Duodenal mucosa (tissue), 2 donors: ENCODE measurements around the gene ADM2.
"Not testable (repeated sequence)": the region's sequence is repeated elsewhere in the genome, so short reads cannot be mapped to it uniquely, and the experiment has no call there.

Experiments used
- H3K27ac ChIP-seq: one replicate; pipeline ENCODE4 v1.7.0; 2013; ENCODE audit warnings: low read depth, low read length
- H3K27me3 ChIP-seq, 2 donors: one replicate each; pipeline ENCODE4 v1.7.0; 2013; ENCODE audit warnings: low read length in 2 of 2, control low read depth in 1 of 2; ENCODE audit not compliant: insufficient read depth in 2 of 2, control insufficient read depth in 1 of 2
- H3K36me3 ChIP-seq, 2 donors: one replicate each; pipeline ENCODE4 v1.7.0; 2013; ENCODE audit warnings: low read length in 2 of 2, control low read depth in 1 of 2; ENCODE audit not compliant: insufficient read depth in 2 of 2, control insufficient read depth in 1 of 2
- H3K4me1 ChIP-seq, 2 donors: one replicate each; pipeline ENCODE4 v1.7.0; 2013; ENCODE audit warnings: low read length in 2 of 2, control low read depth in 1 of 2; ENCODE audit not compliant: insufficient read depth in 2 of 2, control insufficient read depth in 1 of 2
- H3K4me3 ChIP-seq, 2 donors: one replicate each; pipeline ENCODE4 v1.7.0; 2013; ENCODE audit warnings: low read length in 2 of 2, low read depth in 1 of 2
- H3K9ac ChIP-seq, 2 donors: one replicate each; pipeline ENCODE4 v1.7.0; 2013; ENCODE audit warnings: low read length in 2 of 2, low read depth in 1 of 2
- H3K9me3 ChIP-seq, 2 donors: one replicate each; pipeline ENCODE4 v1.7.0; 2013; ENCODE audit warnings: low read length in 2 of 2, control low read depth in 1 of 2; ENCODE audit not compliant: control insufficient read depth in 1 of 2

The ADM2 gene, protein sequence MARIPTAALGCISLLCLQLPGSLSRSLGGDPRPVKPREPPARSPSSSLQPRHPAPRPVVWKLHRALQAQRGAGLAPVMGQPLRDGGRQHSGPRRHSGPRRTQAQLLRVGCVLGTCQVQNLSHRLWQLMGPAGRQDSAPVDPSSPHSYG

DNA sequence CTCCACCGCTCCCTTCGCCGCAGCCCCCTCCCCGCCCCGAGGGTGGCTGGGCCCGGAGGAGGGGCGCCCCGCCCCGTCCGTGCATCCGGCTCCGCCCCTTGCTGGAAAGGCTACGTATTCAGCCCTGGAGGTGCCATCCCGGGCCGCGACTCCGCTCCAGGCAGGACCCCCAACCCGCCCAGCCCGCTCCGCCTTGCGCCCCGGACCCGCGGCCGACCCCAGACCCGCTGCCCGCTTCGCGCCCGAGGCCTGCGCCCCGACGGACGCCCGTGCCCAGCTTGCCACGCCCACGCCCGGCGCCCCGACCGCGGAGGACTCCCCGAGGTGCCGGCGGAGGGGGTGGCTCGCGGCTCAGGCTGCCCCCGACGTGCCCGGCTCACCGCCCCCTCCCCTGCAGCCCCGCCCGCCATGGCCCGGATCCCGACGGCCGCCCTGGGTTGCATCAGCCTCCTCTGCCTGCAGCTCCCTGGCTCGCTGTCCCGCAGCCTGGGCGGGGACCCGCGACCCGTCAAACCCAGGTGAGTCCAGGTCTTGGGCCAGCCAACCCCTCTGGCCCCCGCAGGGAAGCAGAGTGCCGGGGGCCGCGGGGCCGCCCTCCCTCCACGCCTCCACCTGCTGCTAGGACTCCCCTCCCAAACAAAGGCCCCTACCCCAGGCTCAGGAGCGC lies at the start of gene ADM2:
Gene ADM2, plus strand, starts transcription at position 104 of the 667 bp plus-strand sequence. Its CDS starts 305 bp downstream, at position 409.
- peak within 1 kb of the TSS; percentile 54 to 57 for H3K9ac ChIP-seq
- peaks cover 5 to 9% of the 10 kb centered on the region in 2 donors for H3K27me3 ChIP-seq
- peaks cover 26 to 41% of the 10 kb centered on the region in 2 donors for H3K4me1 ChIP-seq
- H3K27ac ChIP-seq: peak within 1 kb of the TSS; percentile 20
- no peaks in the 10 kb centered on the region for H3K9me3 ChIP-seq
- no peaks in the 10 kb centered on the region for H3K36me3 ChIP-seq
- peak within 1 kb of the TSS; percentile 61 to 62 for H3K4me3 ChIP-seq

DNA sequence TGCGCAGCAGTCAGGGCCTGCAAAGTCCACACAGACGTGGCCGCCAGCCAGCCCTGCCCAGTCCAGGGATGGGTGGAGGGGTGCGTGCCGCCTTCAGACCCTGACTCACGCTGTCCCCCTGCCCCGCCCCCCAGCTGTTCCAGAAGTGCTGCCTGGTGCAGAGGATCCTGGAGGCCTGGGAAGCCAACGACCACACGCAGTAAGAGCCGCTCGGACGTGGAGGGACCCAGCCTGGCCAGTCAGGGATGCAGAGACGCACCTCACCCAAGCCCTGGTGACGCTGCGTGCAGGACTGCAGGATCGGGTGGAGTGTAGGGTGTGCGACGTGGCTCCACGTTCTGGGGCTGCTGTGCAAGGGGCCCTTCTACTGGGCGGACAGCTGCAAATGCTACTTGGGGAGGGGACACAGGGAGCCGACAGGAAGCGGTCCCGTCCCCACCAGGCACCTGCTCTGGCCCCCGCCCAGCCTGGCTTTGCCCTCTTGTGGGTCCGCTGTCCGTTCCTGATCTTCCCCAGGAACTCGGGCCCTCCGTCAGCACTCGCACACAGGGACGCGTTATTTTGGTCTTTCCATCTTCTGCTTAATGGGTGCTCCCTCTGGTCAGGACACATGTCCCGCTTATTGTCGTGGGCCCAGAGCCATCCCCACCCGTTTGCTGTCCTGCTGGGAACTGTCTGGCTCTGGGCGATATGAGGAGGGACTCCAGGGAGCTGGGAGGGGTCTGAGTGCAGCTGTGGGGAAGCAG lies 49.0 kb upstream of the ADM2 start:
- Histone ChIP-seq H3K36me3 (peaks cover 31 to 67% of the 10 kb centered on the region in 2 donors), H3K9ac (no peak overlapping the region), H3K27me3 (no peaks in the 10 kb centered on the region), H3K27ac (no peak overlapping the region), H3K4me3 (no peak overlapping the region), H3K9me3 (no peaks in the 10 kb centered on the region), H3K4me1 (no peaks in the 10 kb centered on the region)

DNA sequence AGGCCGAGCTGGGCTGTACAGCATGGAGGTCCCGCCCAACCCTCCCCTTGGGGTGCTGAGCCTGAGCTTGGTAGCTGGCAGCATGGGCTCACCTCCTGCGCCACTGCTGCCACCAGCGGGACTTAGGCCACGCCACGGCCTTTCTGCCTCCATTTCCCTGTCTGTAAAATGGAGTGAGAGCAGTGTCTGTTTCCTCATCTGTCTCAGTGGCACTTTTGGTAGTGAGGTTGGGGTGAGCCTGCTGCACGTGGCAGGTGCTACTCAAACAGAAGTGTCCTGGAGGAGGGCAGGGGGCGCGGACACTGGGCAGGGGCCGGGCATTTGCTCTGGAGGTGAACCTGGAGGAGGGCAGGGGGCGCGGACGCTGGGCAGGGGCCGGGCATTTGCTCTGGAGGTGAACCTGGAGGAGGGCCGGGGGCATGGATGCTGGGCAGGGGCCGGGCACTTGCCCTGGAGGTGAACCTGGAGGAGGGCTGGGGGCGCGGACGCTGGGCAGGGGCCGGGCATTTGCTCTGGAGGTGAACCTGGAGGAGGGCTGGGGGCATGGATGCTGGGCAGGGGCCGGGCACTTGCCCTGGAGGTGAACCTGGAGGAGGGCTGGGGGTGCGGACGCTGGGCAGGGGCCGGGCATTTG lies 48.3 kb upstream of the ADM2 start:
- peaks cover 31 to 73% of the 10 kb centered on the region in 2 donors for H3K36me3 ChIP-seq

DNA sequence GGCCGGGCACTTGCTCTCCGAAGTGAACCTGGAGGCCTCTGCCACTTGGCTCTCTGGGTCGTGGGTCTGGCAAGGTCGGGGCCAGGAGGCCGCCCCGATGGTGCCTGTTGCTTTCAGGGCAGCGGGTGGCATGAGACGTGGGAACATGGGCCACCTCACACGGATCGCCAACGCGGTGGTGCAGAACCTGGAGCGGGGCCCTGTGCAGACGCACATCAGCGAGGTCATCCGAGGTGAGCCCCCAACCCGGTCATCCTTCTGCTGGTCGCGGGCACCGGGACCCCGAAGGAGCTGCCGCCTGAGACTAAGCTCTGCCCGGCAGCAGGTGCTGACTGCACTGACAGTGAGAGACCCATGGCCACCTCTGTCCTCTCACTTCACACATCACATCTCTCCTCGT lies 46.5 kb upstream of the ADM2 start:
- H3K36me3 ChIP-seq: peaks cover 27 to 77% of the 10 kb centered on the region in 2 donors
- H3K4me3 ChIP-seq: no peak overlapping the region
- no peak overlapping the region for H3K27ac ChIP-seq
- no peaks in the 10 kb centered on the region for H3K9me3 ChIP-seq
- no peak overlapping the region for H3K9ac ChIP-seq
- H3K27me3 ChIP-seq: no peaks in the 10 kb centered on the region
- H3K4me1 ChIP-seq: no peaks in the 10 kb centered on the region

More for the DNA sequence above, 48.3 kb upstream of the ADM2 start:
- H3K9ac ChIP-seq, H3K4me1 ChIP-seq, H3K27me3 ChIP-seq, H3K4me3 ChIP-seq, H3K27ac ChIP-seq, H3K9me3 ChIP-seq: not testable (repeated sequence)

DNA sequence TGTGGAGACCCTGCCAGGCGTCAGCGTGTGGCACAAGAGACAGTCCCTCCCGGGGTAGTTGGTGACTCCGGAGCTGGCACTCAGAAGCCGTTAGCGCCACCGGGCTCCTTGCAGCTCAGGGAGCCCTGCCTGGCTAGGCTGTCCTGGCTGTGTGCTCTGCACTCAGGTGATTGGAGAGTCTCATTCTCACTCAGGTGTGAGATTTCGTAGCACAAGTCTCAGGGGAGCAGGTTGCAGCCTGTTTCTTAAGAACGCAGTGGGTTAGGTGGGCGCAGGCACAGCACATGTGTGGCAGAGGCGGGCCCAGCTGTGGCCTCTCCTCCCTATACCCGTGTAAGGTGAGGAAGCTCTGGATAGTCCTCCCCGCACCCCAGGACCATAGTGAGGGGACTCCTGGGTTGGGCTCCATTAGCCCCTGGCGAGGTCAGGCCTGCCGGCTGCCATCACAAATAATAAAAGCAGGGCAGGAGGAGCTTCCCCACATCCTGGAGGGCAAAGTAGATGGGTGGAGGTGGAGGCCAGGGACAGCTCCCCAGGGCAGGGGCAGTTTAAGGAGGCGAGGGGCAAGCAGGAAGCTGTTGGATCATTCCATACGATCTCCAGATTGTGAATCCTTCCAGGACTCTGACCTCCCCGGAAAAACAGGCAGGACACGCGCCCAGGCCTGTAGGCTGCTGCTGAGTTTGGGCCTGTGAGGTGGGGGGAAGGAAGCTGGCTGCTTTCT lies 45.9 kb upstream of the ADM2 start:
- no peak overlapping the region for H3K4me3 ChIP-seq
- peaks cover 24 to 77% of the 10 kb centered on the region in 2 donors for H3K36me3 ChIP-seq

DNA sequence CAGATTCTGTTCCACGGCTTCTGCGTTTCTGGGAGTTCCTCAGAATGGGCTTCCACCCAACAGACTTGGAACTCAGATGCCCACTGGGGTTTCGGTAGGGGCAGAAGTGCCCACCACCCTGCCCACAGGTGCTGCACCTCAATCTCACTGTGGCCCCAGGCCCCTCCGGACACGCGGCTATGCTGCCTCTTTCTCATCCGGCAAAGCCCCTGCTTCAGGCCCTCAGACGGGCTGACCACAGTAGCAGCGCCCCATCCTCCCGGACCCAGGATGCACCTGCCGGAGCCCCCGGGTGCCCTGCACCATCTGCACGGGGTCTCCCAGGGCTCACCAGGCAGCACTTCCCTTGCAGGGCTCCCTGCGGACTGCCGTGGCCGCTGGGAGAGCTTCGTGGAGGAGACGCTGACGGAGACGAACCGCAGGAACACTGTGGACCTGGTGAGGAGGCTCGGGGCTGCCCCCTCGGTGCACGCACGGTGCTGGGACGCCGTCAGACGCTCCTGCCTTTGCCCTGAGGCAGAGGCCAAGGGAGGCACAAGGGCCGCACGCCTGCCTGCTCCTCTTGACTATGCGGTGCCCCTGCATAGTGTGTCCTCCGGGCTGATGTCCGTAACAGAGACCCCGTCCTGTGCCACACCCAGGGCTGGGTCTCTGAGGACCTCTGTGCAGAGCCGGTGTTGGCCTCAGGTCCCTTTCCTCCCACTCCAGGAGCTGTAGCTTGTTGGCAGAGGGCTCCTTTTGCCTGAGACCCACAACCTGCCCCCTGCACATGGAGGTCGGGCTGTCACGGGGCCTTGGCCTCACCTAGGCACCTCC lies 45.1 kb upstream of the ADM2 start:
- H3K27me3 ChIP-seq: no peaks in the 10 kb centered on the region
- H3K9me3 ChIP-seq: no peaks in the 10 kb centered on the region
- no peak overlapping the region for H3K4me3 ChIP-seq
- no peaks in the 10 kb centered on the region for H3K4me1 ChIP-seq
- no peak overlapping the region for H3K9ac ChIP-seq
- peaks cover 19 to 74% of the 10 kb centered on the region in 2 donors for H3K36me3 ChIP-seq
- H3K27ac ChIP-seq: no peak overlapping the region

More for the DNA sequence above, 45.9 kb upstream of the ADM2 start:
- Histone ChIP-seq H3K27ac (no peak overlapping the region), H3K4me1 (no peaks in the 10 kb centered on the region), H3K27me3 (no peaks in the 10 kb centered on the region), H3K9ac (no peak overlapping the region), H3K9me3 (no peaks in the 10 kb centered on the region)

DNA sequence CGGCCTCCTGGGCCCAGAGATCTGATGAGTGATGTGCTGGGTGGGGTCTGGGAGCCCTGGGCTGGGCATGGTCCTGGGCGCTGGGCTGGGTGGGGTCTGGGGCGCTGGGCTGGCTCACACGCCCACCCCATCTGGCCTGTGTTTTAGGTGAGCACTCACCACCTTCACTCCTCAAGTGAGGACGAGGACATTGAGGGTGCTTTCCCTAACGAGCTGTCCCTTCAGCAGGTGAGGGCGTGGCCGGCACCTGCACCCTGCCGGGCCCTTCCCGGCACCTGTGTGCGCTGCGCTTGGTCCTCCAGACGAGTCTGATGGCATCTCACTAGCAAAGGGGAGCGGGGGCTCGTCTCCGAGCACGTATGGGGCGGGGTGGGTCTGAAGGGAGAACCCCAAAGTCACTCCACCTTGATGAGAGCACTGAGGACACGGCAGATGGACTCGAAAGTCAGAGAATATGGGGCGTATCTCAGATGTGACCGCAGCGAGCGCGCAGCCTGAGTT lies 44.5 kb upstream of the ADM2 start:
- no peak overlapping the region for H3K4me3 ChIP-seq
- H3K27me3 ChIP-seq: no peaks in the 10 kb centered on the region
- H3K36me3 ChIP-seq: peaks cover 14 to 73% of the 10 kb centered on the region in 2 donors
- H3K27ac ChIP-seq: no peak overlapping the region
- H3K4me1 ChIP-seq: no peaks in the 10 kb centered on the region
- no peaks in the 10 kb centered on the region for H3K9me3 ChIP-seq
- H3K9ac ChIP-seq: no peak overlapping the region

DNA sequence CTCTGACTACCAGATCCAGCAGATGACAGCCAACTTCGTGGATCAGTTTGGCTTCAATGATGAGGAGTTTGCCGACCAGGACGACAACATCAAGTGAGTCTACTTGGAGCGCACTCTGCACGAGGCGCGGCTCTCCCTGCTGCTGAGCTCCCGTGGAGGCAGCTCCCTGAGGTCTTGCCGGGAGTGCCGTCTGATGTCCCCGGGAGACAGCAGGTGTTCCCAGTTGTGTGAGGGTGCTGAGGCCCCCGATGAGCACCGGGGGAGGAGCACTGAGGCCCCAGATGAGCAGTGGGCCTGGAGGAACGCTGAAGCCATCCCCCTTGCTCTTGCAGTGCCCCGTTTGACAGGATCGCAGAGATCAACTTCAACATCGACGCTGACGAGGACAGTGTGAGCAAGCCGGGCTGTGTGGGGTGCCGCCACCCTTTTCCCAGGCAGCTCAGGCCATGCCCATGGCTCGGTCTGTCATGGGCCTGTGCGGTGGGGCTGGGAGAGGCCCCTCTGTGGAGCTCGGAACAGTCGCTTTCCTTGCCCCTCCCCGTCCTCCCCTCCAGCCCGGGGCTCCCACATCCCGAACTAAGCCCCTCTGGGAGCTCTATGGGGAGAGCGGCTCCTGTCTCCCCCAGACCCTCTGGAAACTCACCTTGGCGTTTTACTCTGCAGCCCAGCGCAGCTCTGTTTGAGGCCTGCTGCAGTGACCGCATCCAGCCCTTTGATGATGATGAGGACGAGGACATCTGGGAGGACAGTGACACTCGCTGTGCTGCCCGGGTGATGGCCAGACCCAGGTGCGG lies 43.6 kb upstream of the ADM2 start:
- H3K36me3 ChIP-seq: peaks cover 6 to 68% of the 10 kb centered on the region in 2 donors
- H3K27me3 ChIP-seq: no peaks in the 10 kb centered on the region

More for the DNA sequence above, 43.6 kb upstream of the ADM2 start:
- H3K9ac ChIP-seq: no peak overlapping the region
- H3K9me3 ChIP-seq: no peaks in the 10 kb centered on the region
- no peaks in the 10 kb centered on the region for H3K4me1 ChIP-seq
- H3K4me3 ChIP-seq: no peak overlapping the region
- H3K27ac ChIP-seq: no peak overlapping the region
